NCI-H2171 treated with DMSO at 0.1 percent for 48 hours (cell line): Measurements from ENCODE around the gene GNL3L.
"Not testable (repeated sequence)": the region's sequence is repeated elsewhere in the genome, so short reads cannot be mapped to it uniquely, and the experiment has no call there.

ENCODE experiments used
- DNase-seq: peaks from one replicate; lab custom pipeline; 2025; lab: John Stamatoyannopoulos, UW

GNL3L gene

DNA sequence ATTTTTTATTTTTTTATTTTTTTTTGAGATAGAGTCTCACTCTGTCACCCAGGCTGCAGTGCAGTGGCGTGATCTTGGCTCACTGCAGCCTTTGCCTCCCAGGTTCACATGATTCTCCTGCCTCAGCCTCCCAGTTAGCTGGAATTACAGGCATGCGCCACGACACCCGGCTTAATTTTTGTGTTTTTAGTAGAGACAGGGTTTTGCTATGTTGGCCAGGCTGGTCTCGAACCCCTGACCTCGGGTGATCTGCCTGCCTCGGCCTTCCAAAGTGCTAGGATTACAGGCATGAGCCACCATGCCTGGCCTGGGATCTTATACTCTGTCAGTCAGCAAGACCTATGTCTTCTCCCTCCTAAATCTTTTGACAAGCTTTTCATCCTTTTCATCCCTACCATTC, 25.0 kb downstream of the GNL3L start:
- DNase-seq = not testable (repeated sequence)

DNA sequence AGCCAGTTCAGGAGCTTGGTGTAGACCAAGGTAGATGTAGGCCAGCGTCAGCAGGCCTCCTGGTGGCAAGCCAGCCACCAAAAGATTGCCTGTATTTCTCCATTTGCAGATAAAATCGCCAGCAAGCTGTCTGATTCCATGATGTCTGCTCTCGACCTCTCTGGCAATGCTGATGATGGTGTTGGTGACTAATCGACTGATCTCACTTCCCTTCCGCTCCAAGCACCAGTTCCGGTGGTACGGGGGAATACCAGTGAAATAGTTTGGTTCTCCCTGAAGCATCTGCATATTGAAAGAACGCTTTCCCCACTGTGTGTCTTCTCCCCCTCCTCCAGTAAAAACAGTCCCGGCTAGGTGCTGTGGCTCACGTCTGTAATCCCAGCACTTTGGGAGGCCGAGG, 30.4 kb downstream of the GNL3L start:
- no peak for DNase-seq

DNA sequence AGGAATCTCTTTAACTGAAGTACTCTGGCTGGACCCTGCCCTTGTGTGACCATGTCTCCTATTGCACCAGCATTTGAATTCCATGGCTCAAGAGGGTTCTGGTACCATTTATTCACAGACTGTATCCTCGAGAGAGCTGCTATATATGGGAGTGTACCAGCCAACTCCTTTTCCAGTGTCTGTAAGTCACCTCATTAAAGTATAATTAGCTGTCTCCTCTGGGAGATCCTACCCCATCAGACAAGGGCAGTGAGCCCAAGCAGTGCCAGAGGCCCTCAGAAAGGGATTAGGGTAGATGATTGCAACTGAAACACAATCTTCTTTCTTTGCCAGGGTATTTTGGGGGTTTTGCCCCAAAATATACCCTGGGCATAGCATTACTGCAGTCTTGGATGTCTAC, 31.6 kb downstream of the GNL3L start:
- no peak for DNase-seq

GRCh38 chrX:54564936-54565335, 34.9 kb downstream of the GNL3L start:
- DNase-seq = no peak

GRCh38 chrX:54570332-54570731, 40.3 kb downstream of the GNL3L start:
- no peak for DNase-seq

- DNase-seq = not testable (repeated sequence)
These were observed 42.6 kb downstream of the GNL3L start for GRCh38 chrX:54572641-54573040.

DNA sequence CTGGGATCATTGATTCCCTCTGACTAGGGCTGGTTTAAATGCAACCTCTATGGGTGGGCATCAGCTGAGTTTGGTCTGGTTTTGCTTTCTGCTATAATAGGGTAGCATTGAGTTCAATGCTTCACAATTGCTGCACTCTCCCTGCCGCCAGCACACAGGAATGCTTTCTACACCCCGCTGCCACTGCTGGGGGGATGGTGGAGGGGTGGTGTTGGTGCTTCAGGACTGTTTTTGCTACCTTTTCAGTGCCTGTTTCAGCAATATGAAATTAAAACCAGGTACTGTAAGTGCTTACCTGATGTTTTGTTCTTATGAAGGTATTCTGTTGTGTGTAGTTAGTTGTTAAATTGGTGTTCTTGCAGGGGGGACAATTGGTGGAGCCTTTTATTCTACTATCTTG, 67.7 kb downstream of the GNL3L start:
- no peak for DNase-seq

- DNase-seq = no peak
These were observed 72.5 kb downstream of the GNL3L start for GRCh38 chrX:54602563-54602962.
